NT2/D1 (cell line): ENCODE measurements around the gene SUZ12.

Source experiments
- YY1 ChIP-seq: IDR thresholded peaks from 2 replicates; pipeline ENCODE4 v1.6.1; 2011; ENCODE audit not compliant: insufficient read length, insufficient read depth
- ZNF274 ChIP-seq: IDR thresholded peaks from 2 replicates; pipeline ENCODE4 v1.6.1; 2011; ENCODE audit warnings: mild to moderate bottlenecking, low read depth, low read length

DNA sequence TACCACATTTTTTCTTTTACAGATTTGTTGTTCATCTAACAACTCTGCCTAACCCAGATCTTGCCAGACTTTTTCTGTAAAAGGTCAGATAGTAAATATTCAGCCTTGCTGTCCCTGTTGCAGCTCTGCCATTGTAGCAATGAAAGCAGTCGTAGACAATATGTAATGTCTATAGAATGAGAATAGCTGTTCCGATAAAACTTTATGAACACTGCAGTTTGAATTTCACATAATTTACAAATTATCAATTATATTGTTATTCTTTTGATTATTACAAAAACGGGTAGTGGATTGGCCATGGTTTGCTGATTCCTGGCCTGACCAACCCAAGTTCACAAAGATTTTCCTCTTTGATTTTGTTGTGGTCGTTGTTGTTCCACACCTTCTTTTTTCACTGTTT, 73.3 kb downstream of the SUZ12 start:
- TF ChIP-seq ZNF274, result no peak
- TF ChIP-seq YY1, result no peak
